ENCODE measurements around the gene AMFR. TPM values are rescaled to one million over a fixed set of nuclear protein-coding genes. Genes with fewer than 3 reads are reported as not detected.

Gene AMFR
- 241 and 263 TPM in 2 replicates for total RNA-seq

DNA sequence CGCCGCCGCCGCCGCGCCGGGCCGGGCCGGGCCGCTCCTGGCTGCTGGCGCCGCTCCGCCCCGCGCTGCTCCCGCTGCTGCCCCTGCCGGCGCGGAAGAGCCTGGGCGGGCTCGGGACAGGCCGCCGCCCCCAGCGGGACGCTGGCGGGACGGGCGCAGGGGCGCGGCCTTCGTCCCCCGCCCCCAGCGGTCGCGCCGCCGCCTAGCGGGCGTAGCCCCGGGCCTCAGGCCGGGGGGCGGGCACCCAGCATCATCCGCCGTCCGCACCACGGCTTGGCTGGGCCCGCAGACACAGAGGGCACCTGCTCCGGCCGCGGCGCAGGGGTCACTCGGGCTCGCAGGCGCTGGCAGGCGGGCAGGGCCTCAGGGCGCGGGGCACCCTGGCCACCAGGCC, at the start of gene AMFR:
TSS of gene AMFR (minus strand) at position 107 of the 394 bp plus-strand sequence. CDS start 218 bp downstream, outside the sequence.
- peak; percentile 41 for DNase-seq (ENCODE audit: low read depth, low spot score)

DNA sequence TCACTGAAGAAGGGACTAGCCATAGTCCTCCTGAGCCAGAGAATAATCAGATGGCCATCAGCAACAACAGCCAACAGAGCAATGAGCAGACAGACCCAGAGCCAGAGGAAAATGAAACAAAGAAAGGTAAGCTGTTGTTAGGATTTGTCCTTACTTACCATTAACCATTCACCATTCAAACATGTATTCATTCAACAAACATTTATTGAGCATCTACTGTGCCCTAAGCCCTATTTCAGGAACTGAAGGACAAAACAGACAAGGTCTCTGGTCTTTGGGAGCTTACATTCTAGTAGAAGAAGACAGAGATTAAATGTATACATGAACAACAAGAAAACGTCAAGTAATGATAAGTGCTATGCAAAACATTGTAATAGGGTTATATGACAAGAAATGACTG, 45.3 kb upstream of the AMFR start:
- DNase-seq (ENCODE audit: low read depth, low spot score), result no peak

- DNase-seq (ENCODE audit: low read depth, low spot score), result no peak
These were observed 44.9 kb upstream of the AMFR start for GRCh38 chr16:56470232-56470631.

DNA sequence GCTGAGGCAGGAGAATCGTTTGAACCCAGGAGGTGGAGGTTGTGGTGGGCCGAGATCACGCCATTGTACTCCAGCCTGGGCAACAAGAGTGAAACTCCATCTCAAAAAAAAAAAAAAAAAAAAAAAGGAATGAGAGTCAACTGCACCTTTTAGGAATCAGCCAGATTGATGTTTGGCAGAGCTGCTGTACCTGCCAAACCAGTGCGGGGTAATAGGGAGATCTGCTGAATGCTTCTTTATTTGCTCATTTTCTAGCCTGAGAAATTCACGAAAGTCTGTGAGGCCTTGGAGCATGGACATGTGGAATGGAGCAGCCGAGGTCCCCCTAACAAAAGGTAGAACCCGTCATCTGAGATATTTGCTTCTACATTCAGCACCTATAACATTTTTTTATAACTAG, 44.4 kb upstream of the AMFR start:
- no peak for DNase-seq (ENCODE audit: low read depth, low spot score)

DNA sequence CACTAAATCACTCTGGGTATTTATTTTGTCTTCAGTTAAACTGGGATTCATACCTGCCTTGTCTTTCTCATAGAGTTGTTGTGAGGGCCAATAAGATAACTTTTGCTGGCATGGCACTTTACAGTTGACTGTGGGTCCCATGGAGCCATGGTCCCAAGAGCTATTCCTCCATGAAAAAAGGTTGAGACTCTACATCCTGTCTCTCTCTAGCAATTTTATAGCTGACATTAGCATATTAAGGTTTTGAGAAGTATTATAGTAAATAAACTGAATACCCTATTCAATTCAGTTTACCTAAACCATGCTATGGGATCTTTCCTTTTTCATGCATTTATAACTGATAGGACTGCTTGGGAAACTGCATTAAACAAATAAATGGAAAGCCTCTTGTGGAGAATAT, 43.5 kb upstream of the AMFR start:
- no peak for DNase-seq (ENCODE audit: low read depth, low spot score)

DNA sequence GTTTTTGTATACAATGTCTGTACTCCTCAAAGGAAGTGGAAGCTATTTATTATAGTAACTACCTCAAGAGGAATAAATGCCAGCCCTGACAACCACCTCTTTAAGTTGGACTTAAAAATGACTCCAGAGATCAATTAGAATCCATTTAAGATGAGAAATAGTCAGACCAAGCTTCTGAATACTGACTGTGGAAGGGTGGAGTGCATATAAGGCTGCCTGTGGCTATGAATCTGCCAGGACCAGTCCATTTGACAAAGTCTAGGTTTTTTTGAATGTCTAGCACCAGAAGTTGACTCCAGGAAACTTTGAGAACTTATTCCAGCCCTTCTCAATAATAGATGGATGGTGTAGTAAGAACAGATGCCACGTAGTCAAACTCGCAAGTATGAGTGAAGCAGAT, 41.0 kb upstream of the AMFR start:
- DNase-seq (ENCODE audit: low read depth, low spot score), result no peak

DNA sequence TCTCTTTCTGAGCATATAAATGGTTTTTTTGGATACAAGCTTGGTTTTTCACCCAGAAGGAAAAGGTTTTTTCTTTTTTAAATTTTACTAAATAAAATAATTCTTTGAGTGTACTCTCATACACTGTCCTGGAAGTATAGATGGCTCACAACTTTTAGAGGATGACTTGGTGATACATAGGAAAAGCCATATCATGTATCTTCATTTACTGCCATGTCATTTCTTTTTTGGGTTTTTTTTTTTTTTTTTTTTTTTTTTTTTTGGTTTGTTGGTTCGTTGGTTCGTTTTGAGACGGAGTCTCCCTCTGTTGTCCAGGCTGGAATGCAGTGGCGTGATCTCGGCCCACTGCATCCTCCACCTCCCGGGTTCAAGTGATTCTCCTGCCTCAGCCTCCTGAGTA, 37.8 kb upstream of the AMFR start:
- no peak for DNase-seq (ENCODE audit: low read depth, low spot score)

DNA sequence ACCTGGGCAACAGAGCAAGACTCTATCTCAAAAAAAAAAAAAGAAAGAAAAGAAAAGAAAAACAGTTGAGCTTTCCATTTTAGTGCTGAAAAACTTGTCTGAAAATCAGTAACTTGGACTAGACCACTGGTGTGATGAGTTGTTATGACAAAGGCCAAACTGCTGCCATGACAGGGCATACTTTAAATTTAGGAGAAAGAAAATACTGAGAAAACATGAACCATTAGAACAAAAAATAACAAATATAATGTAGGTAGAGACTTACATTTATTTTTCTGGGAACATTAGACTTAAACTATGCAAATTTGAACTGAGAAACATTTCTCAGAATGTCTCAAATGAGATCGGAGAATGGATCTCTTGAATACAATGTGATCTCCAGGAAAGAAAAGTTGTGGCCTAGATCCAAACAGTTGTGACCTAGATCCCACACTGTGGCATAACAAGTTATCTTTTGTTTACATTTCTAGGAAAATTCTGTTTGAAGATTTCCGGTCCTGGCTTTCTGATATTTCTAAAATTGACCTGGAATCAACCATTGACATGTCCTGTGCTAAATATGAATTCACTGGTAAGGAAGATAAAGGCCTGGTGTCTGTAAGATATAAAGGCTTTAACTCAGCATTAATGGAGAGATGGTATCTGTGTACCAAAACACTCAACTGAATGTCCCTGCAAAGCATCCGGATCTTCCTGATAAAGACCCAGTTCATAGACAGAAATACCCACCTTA, 36.9 kb upstream of the AMFR start:
- DNase-seq (ENCODE audit: low read depth, low spot score), result no peak

GRCh38 chr16:56460101-56460500, 34.8 kb upstream of the AMFR start:
- no peak for DNase-seq (ENCODE audit: low read depth, low spot score)

- DNase-seq (ENCODE audit: low read depth, low spot score), result no peak
These were observed 32.7 kb upstream of the AMFR start for GRCh38 chr16:56457927-56458470.

DNA sequence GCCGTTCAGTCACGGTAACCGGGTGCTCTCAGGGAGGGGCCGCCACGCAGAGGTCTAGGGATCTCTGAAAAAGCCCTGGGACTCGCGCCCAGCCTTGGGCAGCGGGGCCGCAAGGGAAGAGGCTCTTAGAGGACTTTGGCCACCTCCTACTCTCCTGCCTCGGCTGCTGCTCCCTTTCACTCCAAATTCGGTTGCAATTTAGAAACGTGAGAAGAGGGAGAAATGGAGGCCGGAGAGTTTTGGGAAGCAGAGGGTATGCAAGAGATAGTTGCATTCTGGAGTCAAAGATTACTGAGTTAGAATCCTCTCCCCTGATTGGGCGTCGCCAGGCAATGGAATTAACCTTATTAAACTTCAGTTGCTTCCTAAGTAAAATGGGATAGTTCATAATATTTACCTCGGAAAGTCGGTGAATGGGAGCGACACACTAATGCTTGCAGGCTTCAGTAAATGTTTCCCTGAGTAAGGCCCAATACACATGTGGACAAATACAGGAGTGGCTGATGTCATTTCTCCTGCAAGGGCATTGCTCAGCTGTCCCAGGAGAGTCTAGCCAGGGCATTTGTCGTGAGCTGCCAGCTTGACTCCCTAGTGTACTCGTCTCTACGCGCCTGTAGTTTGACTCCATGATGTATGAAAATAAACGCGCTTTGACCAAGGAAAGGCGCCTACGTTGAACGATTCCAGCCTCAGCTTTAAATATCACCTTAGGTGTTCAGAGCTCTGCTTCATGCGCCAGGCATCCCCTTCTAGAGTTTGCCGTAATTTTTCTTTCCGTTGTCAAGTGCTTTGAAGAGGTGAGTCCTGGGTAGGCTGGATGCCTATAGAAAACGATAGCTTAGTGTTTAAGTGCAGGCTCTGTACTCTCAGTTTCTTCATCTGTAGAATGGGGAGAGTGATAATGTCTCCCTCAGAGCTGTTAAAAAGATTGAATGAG, 26.7 kb upstream of the AMFR start:
- DNase-seq (ENCODE audit: low read depth, low spot score), result no peak

DNA sequence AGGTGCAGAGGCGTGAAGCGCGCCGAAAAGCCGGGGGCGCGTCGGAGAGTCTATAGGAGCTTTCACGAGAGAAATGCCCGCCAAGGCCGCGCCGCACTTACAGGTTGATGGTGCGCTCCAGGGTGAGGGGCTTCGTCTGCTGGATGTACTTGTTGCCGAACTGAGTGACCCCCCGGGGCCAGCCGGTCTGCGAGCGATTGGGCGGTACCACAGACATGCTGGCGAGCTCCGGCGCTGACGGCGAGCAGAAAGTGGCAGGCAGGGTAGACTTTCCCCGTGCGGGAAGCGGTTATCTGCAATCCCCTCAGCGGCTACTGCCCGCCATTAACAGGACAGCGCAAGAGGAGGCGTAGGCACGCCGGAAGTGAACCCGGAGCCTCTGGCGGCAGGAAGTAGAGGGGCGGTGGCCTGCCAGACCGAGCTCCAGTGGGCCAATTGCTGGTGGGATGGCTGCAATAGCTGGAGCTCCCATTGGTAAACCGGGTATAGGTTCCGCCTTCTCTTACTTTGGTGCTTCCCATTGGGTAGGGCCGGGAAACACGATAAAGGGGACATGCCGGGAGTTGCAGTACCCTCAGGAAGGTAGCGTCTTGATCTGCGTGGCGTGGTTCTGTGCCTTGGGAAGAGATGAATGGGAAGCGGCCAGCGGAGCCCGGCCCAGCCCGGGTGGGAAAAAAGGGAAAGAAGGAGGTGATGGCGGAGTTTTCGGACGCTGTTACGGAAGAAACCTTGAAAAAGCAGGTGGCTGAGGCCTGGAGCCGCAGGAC, 25.8 kb upstream of the AMFR start, which contains the start of the genes NUDT21 and OGFOD1:
TSS of gene NUDT21 (minus strand) at position 347 of the 767 bp plus-strand sequence. CDS start at position 217, 130 bp downstream.
TSS of gene OGFOD1 (plus strand) at position 569 of the 767 bp plus-strand sequence. CDS start at position 628, 59 bp downstream.
- DNase-seq (ENCODE audit: low read depth, low spot score), result peak; percentile 96

DNA sequence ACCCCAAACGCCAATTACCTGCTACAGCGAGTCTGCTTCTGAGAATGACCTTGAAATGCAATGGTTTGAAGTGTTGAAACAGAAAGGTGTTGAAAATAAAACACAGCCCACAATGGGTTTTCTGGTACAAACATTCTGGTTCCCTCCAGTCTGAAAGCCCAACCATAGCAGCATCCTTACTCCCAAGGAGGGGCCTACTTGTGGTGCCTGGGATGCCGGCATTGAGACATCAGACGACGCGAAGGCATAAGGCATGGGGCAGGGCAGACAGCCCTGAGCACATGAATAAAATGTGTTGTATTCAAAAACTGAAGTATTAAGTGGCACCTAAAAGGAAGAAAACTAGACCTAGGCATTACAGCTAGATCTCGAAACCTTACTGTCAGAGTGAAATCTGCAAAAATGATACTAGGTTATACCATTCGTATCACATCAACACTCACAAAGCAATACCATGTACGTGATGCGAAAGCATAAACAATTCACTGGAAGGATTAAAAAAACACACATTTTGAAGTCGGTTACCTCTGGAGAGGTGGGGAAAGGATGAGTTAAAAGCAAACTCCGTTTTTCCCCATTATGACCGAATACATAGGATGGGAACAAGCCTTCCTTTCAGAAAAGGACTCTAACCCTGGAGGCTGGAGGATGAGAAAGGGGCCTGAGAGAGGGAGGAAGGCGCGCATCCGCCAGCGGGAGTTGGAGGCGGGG, 25.1 kb upstream of the AMFR start:
- no peak for DNase-seq (ENCODE audit: low read depth, low spot score)

GRCh38 chr16:56448005-56448404, 22.7 kb upstream of the AMFR start:
- DNase-seq (ENCODE audit: low read depth, low spot score), result no peak

- no peak for DNase-seq (ENCODE audit: low read depth, low spot score)
These were observed 21.9 kb upstream of the AMFR start for GRCh38 chr16:56447286-56447685.

- DNase-seq (ENCODE audit: low read depth, low spot score), result no peak
These were observed 12.7 kb upstream of the AMFR start for GRCh38 chr16:56438038-56438437.

DNA sequence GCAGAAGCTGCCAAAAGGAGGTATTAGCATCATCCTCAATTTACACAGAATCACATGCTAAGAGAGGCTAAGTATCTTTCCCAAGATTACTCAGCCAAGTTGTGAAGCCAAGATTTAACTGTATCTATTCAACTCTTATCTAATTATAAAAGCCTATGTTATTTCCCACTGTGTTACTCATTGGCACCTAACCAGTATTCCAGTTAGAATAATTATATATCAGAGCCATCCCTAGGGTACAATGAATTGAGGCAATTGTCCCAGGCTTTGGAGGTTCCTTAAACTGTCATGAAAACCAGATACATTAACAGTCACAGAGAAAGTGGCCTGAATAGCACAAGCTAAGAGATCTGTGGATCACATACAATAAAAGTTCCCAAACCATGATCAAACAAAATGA, 10.9 kb upstream of the AMFR start:
- no peak for DNase-seq (ENCODE audit: low read depth, low spot score)

- DNase-seq (ENCODE audit: low read depth, low spot score), result no peak
These were observed 2.7 kb upstream of the AMFR start for GRCh38 chr16:56428091-56428490.

- DNase-seq (ENCODE audit: low read depth, low spot score), result no peak
These were observed 1.2 kb upstream of the AMFR start for GRCh38 chr16:56426585-56426984.

- no peak for DNase-seq (ENCODE audit: low read depth, low spot score)
These were observed 430 bp downstream of the AMFR start for GRCh38 chr16:56424791-56425438.

Data from pulmonary artery endothelial cell (primary cell).